RWPE2 (cell line): Measurements from ENCODE around the gene CENPM.

Source experiments
- ATAC-seq: fragments of 200-7000 bp; cut with Tn5 transposase; 3 replicates; pipeline ENCODE4 v1.9.1; 2021; ENCODE audit warnings: low read depth
- DNase-seq: peaks from one replicate; pipeline ENCODE4 v3.0.0-alpha.2; 2020; ENCODE audit warnings: low spot score
- H3K27ac ChIP-seq: fragments of 450-650 bp; 2 replicates; pipeline ENCODE4 v1.5.1; 2017; ENCODE audit warnings: mild to moderate bottlenecking; ENCODE audit not compliant: poor library complexity, severe bottlenecking
- H3K27me3 ChIP-seq: fragments of 250-450 bp; sonication (Bioruptor Pico); 2 replicates; pipeline ENCODE4 v1.5.1; 2021; ENCODE audit warnings: mild to moderate bottlenecking, moderate library complexity; ENCODE audit not compliant: insufficient read depth, poor library complexity, severe bottlenecking
- H3K36me3 ChIP-seq: fragments of 250-450 bp; sonication (Bioruptor Pico); 2 replicates; pipeline ENCODE4 v1.5.1; 2020; ENCODE audit warnings: low read depth, mild to moderate bottlenecking, moderate library complexity
- H3K4me1 ChIP-seq: fragments of 250-450 bp; sonication (Bioruptor Pico); 2 replicates; pipeline ENCODE4 v1.5.1; 2021; ENCODE audit warnings: mild to moderate bottlenecking, moderate library complexity; ENCODE audit not compliant: insufficient read depth, poor library complexity, severe bottlenecking
- H3K4me3 ChIP-seq: fragments of 250-450 bp; sonication (Bioruptor Pico); 2 replicates; pipeline ENCODE4 v1.5.1; 2021; ENCODE audit warnings: mild to moderate bottlenecking, moderate library complexity; ENCODE audit not compliant: severe bottlenecking
- H3K9me3 ChIP-seq: fragments of 250-450 bp; sonication (Bioruptor Pico); 2 replicates; pipeline ENCODE4 v1.5.1; 2021; ENCODE audit warnings: mild to moderate bottlenecking, moderate library complexity; ENCODE audit not compliant: severe bottlenecking
- TF ChIP-seq, protein P1 (sequence below): fragments of 450-650 bp; IDR thresholded peaks from one replicate; pipeline ENCODE4 v1.5.1; 2017; ENCODE audit warnings: mild to moderate bottlenecking, moderate library complexity; ENCODE audit not compliant: poor library complexity, severe bottlenecking

Gene CENPM, protein sequence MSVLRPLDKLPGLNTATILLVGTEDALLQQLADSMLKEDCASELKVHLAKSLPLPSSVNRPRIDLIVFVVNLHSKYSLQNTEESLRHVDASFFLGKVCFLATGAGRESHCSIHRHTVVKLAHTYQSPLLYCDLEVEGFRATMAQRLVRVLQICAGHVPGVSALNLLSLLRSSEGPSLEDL

DNA sequence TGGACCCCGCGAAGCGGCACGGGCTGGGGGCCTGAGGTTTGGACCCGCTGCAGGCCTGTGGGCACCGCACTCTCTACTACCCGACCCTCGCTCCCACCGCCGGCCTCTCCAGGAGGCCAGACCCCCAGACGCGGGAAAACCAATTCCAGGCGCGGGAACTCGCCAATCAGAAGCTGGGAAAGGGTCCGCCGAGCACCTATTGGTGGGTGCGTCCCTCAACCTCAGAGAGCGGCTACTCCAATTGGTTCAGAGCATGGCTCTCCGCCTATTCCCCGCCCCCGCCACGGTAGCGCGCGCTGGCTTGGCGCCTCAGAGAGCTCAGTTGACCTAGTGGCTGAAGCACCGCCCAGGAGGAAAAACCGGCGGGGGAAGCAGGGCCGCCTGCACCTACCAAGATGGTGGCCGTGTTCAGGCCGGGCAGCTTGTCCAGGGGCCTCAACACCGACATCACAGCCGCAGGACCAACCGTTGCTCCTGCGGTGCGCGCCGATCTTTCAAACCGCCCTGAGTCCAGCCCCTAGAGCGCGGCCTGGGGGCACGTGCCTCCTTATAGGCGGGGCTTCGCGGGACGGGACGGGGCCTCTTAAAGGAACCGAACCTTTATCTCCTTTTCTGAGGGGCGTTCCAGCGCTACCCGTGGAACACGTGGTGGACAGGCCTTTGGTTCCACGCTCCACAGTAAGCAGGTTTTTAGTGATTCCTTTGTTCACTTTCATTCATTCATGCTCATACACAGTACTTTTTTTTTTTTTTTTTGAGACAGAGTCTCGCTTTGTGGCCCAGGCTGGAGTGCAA, at the start of gene CENPM:
Gene CENPM (minus strand): TSS at position 524 of the 795 bp plus-strand sequence. CDS start 76 bp downstream, at position 448.
- Histone ChIP-seq H3K4me3 (peak within 1 kb of the TSS; percentile 49), H3K27ac (peak within 1 kb of the TSS; percentile 45), H3K9me3 (no peaks in the 10 kb centered on the region), H3K4me1 (peaks cover 4% of the 10 kb centered on the region), H3K27me3 (no peaks in the 10 kb centered on the region), H3K36me3 (peaks cover 36% of the 10 kb centered on the region)
- ATAC-seq (peak; percentile 96), DNase-seq (peak; percentile 96)
- TF ChIP-seq, protein P1, sequence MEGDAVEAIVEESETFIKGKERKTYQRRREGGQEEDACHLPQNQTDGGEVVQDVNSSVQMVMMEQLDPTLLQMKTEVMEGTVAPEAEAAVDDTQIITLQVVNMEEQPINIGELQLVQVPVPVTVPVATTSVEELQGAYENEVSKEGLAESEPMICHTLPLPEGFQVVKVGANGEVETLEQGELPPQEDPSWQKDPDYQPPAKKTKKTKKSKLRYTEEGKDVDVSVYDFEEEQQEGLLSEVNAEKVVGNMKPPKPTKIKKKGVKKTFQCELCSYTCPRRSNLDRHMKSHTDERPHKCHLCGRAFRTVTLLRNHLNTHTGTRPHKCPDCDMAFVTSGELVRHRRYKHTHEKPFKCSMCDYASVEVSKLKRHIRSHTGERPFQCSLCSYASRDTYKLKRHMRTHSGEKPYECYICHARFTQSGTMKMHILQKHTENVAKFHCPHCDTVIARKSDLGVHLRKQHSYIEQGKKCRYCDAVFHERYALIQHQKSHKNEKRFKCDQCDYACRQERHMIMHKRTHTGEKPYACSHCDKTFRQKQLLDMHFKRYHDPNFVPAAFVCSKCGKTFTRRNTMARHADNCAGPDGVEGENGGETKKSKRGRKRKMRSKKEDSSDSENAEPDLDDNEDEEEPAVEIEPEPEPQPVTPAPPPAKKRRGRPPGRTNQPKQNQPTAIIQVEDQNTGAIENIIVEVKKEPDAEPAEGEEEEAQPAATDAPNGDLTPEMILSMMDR, result no peak

DNA sequence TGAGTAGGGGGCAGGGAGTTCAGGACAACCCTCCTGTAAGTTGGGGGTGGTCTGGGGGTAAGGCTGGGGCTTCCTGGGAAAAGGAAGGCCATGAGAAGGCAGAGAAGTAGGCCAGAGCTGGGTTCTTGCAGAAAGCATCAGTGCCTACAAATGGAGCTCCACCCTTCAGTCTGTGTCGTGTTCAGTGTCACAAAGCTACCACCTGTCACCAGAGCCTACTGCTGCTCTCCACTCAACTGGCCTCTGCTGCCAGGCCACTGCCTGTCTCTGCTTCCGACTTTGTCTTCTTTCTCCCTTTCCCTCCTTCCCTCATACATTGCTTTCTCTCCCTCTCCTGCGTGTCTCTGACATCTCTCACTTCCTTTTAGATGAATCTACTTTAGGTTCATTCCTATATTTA, 48.3 kb upstream of the CENPM start:
- H3K36me3 ChIP-seq, result no peaks in the 10 kb centered on the region
- TF ChIP-seq, protein P1, result no peak
- DNase-seq, result no peak

DNA sequence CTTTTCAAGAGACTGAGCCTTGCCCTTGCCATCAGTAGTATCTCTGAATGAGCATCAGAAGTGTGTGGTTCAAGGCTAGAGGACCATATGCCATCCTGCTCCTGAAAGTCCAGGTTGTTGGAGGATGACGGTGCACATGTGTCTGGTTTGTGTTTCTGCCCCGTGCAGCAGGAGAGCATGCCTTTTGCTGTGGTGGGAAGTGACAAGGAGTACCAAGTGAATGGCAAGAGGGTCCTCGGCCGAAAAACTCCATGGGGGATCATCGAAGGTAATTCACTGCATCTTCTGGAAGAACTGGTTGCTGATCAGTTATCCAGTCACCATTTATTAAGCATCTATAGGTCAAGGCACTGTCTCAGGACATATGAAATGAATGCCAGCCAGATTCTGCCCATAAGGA, 45.5 kb upstream of the CENPM start:
- no peak for DNase-seq
- Histone ChIP-seq H3K4me3 (no peak overlapping the region), H3K36me3 (no peaks in the 10 kb centered on the region), H3K27me3 (no peaks in the 10 kb centered on the region), H3K9me3 (no peaks in the 10 kb centered on the region), H3K4me1 (no peaks in the 10 kb centered on the region), H3K27ac (no peak overlapping the region)
- TF ChIP-seq, protein P1, result no peak
- no peak for ATAC-seq

More for the DNA sequence above, 48.3 kb upstream of the CENPM start:
- no peak for ATAC-seq
- no peaks in the 10 kb centered on the region for H3K27me3 ChIP-seq
- H3K4me1 ChIP-seq, result no peaks in the 10 kb centered on the region
- no peaks in the 10 kb centered on the region for H3K9me3 ChIP-seq
- H3K4me3 ChIP-seq, result no peak overlapping the region
- H3K27ac ChIP-seq, result no peak overlapping the region

DNA sequence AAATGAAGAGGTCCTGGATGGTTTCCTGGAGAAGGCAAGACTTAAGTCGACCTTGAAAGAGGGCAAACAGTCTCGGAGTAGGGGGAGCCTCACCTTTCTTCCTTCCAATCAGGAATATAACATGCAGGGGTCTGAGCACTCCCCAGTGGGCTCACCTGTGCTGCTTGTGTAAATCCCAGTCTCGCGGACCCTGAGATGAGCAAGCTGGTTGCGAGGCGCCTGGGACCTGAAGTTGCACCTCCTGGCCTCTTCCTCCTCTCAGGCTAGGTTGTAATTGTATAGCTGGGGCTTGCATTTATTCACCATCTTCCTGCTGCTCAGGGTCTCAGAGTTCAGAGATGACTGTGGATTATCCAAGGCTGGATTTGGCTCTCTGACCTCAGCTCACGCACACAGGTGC, 44.2 kb upstream of the CENPM start:
- no peaks in the 10 kb centered on the region for H3K36me3 ChIP-seq
- no peak overlapping the region for H3K4me3 ChIP-seq
- no peak for ATAC-seq
- TF ChIP-seq, protein P1, result no peak
- H3K27me3 ChIP-seq, result no peaks in the 10 kb centered on the region
- no peaks in the 10 kb centered on the region for H3K9me3 ChIP-seq
- no peak for DNase-seq
- H3K27ac ChIP-seq, result no peak overlapping the region
- no peaks in the 10 kb centered on the region for H3K4me1 ChIP-seq

DNA sequence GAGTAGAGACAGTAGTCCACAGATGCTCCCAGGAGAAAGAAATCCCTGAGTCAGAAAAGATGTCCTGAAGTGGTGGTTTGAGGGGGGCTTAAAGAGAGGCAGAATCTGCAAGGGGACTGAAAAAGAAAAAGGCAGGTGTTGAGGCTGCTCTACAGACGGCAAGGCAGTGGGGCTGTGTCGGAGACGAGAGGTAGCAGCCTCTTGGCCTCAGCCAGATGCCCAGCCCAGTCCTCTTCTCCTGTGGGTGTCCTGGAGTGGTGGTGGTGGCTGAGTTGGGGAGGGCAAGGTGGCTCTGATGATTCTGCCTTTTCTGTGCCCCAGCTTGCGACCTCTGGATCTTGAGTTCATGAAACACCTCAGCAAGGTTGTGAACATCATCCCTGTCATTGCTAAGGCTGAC, 42.3 kb upstream of the CENPM start:
- H3K4me1 ChIP-seq, result no peaks in the 10 kb centered on the region
- H3K9me3 ChIP-seq, result no peaks in the 10 kb centered on the region
- H3K27me3 ChIP-seq, result no peaks in the 10 kb centered on the region
- no peak overlapping the region for H3K27ac ChIP-seq
- no peak for DNase-seq
- no peak overlapping the region for H3K4me3 ChIP-seq
- H3K36me3 ChIP-seq, result no peaks in the 10 kb centered on the region
- no peak for ATAC-seq
- TF ChIP-seq, protein P1, result no peak
